Islet of Langerhans (tissue), 1 donor: ENCODE data around the gene YBX3.

Experiments
- FAIRE-seq: peaks from one replicate; lab custom pipeline; 2011; peaks lifted over from hg19 to GRCh38; lab: Jason Lieb, UNC

Gene YBX3

DNA sequence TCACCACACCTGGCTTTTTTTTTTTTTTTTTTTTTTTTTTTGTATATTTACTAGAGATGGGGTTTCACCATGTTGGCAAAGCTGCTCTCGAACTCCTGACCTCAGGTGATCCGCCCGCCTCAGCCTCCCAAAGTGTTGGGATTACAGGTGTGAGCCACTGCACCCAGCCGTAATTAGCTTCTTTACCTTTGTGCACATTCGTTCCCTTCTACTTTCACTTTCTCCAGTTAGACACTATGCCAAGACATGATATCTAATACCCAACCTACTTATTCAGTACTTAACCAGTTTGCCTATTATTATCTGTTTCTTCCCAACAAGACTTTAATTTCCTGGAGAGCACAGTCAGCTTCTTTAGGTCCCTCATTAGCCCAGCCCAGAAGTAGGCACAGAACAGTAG is 54.6 kb downstream of the YBX3 start:
- FAIRE-seq = no peak

- no peak for FAIRE-seq
Observed at GRCh38 chr12:10667581-10667980, 55.5 kb downstream of the YBX3 start.

GRCh38 chr12:10664499-10664898 is 58.6 kb downstream of the YBX3 start:
- FAIRE-seq = no peak

DNA sequence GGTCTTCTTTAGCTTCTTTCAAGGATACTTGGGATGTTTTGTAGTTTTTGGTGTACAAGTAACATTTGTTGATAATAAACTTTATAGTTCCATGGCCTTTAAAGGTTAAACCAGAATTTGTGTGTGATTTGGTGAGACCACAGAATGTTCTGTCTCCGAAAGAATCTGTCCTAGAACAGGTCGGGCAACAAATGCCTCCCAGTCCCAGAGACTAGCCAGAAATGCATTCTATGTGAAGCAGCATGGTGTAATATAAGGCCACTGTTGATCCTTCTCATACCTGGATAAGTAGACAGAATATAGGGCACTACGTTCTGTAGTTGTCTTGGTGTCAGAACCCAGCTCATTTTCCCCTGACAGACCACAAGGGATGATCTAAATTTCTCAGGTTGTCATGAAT is 59.3 kb downstream of the YBX3 start:
- no peak for FAIRE-seq

DNA sequence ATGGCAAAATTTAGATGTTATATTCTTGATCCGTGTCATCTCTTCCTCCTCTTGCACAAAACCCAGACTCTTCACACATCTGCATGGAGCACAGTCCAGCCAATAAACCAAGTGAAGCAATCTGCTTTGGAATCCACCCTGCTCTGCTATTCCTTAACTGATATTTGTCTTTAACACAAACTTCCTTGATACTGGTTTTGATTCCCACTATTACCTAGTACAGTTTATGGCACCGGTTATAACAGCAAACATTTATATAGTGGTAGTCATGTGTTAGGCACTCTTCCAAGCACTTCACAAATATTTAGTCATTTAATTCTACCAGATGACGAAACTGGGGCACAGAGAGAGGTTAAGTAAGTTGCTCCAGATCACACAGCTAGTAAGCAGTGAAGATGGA is 61.8 kb downstream of the YBX3 start:
- FAIRE-seq = no peak

- no peak for FAIRE-seq
Observed at GRCh38 chr12:10654003-10654402, 69.1 kb downstream of the YBX3 start.

GRCh38 chr12:10652192-10652591 is 70.9 kb downstream of the YBX3 start:
- no peak for FAIRE-seq
